Neural progenitor cell (in vitro differentiated cells): ENCODE results near the gene CCM2.

Source experiments
- EZH2 ChIP-seq: fragments of 200-600 bp; sonication (generic); IDR thresholded peaks from 2 replicates; pipeline ENCODE4 v1.6.1; 2017; ENCODE audit warnings: antibody characterized with exemption, mild to moderate bottlenecking, moderate library complexity
- EZH2phosphoT487 ChIP-seq: fragments of 200-600 bp; sonication (generic); IDR thresholded peaks from 2 replicates; pipeline ENCODE4 v1.6.1; 2017; ENCODE audit warnings: antibody characterized with exemption
- TF ChIP-seq, protein P1 (sequence below): fragments of 200-600 bp; sonication (generic); IDR thresholded peaks from 2 replicates; pipeline ENCODE4 v1.5.1; 2017; ENCODE audit warnings: antibody characterized with exemption, mild to moderate bottlenecking

- TF ChIP-seq, protein P1, sequence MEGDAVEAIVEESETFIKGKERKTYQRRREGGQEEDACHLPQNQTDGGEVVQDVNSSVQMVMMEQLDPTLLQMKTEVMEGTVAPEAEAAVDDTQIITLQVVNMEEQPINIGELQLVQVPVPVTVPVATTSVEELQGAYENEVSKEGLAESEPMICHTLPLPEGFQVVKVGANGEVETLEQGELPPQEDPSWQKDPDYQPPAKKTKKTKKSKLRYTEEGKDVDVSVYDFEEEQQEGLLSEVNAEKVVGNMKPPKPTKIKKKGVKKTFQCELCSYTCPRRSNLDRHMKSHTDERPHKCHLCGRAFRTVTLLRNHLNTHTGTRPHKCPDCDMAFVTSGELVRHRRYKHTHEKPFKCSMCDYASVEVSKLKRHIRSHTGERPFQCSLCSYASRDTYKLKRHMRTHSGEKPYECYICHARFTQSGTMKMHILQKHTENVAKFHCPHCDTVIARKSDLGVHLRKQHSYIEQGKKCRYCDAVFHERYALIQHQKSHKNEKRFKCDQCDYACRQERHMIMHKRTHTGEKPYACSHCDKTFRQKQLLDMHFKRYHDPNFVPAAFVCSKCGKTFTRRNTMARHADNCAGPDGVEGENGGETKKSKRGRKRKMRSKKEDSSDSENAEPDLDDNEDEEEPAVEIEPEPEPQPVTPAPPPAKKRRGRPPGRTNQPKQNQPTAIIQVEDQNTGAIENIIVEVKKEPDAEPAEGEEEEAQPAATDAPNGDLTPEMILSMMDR = no peak
- TF ChIP-seq EZH2phosphoT487 (no peak), EZH2 (no peak)
Observed at GRCh38 chr7:45021604-45022296, 21.7 kb downstream of the CCM2 start.
